ENCODE measurements around the gene ACTR3C.
"Not testable (repeated sequence)": the region's sequence is repeated elsewhere in the genome, so short reads cannot be mapped to it uniquely, and the experiment has no call there.

GRCh38 chr7:150283111-150283510 is 40.2 kb downstream of the ACTR3C start:
- not testable (repeated sequence) for TF ChIP-seq CTCF, EP300, POLR2A (IDR thresholded peaks at IDR 0.05)

Data from stomach (tissue), 4 donors.